Astrocyte (in vitro differentiated cells and primary cell): ENCODE measurements around the gene IGF1R.

ENCODE experiments used
- CTCF ChIP-seq: IDR thresholded peaks from 2 replicates; pipeline ENCODE4 v1.5.1; 2011; ENCODE audit warnings: low read depth, mild to moderate bottlenecking, inconsistent platforms, low read length, moderate library complexity; ENCODE audit not compliant: insufficient read depth
- EZH2 ChIP-seq: IDR thresholded peaks from 2 replicates; pipeline ENCODE4 v1.6.1; 2012; ENCODE audit warnings: mild to moderate bottlenecking, low read length, inconsistent platforms; ENCODE audit not compliant: insufficient read depth

- TF ChIP-seq EZH2: no peak
- TF ChIP-seq CTCF: no peak
Measured at GRCh38 chr15:98760112-98760826, 111.9 kb downstream of the IGF1R start.
